OCI-M1 (cell line): ENCODE measurements around the gene TH.
"Not testable (repeated sequence)": the region's sequence is repeated elsewhere in the genome, so short reads cannot be mapped to it uniquely, and the experiment has no call there.

Experiments
- DNase-seq: peaks from one replicate; lab custom pipeline; 2025; lab: John Stamatoyannopoulos, UW

The TH gene

DNA sequence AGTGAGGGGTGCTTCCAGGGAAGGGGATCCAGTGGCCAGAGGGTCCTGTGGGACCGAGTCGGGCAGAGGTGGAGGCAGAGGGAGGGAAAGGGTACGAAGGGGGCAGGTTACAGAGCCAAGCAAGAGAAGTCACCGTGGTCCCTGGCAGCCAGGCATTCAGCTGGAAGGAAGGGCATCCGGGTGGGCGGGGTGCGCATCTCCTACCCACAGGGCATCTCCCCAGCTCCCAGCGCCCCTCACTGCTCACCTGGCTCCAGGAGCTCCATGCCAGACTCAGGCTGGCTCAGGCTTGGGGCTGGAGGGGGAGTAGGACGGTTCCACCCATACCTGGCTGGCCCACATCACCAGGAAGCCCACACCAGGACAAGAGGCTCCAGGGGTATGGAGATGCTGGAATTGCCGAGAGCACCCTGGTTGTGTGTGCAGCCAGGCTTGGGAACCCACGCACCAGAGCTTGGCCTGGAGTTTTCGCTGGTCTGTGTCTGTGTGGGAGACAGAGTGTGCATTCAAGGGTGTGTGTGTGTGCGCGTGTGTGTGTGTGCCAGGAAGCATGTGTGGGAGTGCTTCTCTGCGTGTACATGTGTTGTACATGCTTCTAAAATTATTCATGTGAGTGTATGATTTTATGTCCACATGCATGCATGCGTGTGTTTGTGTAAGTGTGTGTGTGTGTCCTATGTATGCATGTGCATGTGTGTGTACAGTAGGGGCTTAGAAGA lies 6.6 kb upstream of the TH start:
- DNase-seq: not testable (repeated sequence)

DNA sequence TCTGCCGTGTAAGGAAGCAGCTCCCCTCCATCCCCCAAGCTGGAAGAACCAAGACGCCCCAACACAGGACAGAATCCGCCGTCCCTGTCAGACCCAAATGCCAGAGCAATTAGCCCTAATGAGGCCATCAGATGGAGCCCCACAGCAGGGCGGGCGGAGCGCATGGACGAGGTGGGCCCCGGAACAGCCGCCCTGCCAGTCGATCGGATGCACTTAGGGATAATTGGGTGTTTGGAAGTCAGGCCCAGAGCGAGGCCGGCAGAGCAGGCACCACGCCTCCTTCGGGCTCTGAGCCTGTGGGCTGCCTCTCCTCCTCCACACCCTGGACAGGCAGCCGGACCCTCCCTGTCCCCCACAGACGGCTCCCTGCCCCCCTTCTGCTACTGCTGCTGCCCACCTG lies 5.5 kb upstream of the TH start:
- no peak for DNase-seq

DNA sequence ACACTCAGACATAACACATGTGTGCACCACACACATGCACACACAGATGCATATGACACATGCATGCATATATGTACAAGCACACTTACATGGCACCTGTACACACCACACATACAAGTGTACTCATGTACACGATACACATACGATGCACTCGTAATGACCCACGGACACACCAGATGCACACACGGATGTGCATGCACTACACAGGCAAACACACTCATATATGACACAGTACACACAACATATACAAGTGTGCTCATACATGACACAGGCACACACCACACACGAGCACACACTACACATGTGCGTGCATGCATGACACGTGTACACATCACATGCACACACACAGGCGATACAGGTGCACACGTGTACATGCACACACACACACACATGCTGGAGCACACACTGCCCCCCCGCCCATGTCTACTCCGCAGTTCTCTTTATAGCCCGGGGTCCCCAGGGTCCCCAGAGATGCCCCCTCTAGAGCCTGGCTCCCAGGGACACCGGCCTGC lies 4.8 kb upstream of the TH start:
- no peak for DNase-seq

DNA sequence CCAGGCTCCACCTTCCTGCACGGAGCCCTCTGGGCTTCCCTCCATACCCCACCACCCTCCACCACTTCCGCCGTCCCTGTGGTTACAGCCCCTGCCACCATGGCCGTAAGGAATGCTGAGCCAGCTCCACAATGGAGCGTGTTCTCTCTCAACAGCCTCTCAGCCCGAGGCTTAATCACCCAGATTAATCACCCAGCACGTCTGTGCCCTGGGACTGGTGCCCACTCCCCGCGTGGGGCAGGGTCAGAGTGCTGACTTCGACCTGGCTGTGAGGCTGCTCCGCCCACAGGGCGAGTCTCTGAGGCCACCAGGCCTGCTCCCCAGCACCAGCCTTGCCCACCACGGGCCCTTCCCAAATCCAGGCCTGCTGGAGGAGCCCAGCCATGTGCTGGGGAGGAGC lies 4.0 kb upstream of the TH start:
- no peak for DNase-seq

DNA sequence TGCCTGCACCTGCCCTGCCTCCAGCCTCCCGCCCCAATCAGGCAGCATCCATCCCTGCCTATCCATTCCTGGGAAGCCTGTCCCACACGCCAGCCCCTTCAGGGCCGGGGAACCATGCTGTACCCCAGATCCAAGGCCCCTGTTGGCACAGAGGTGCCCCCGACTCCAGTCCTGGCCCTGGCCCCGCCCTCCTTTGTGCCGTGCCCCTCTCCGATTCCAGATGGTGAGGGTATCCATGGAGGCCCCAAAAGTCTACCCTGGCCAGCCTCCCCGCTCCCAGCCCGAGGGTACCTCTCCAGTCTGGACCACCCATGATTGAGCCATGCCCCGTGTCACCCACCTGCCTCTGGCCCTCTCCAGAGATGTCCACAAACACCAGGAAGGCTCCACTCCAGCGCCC lies 2.7 kb upstream of the TH start:
- no peak for DNase-seq

DNA sequence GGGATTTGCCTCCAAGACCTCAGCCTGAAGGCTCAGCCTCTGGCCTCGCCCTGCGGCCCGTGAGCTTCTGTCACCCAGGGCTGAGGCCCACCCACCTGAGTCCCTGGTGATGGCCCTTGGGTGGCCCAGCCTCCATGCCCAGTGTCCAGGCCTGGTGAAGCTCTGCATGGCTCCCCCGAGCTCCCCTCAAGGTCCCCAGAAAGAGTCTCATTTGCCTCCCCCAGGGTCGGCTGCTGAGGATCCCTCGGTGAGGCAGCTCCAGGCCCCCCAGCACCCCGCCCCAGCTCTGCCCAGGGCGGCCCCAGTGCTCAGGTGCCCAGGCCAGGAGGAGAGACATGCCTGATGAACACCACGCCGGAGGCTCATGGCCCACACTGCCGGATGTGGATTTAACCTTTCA lies 2.1 kb upstream of the TH start:
- no peak for DNase-seq

DNA sequence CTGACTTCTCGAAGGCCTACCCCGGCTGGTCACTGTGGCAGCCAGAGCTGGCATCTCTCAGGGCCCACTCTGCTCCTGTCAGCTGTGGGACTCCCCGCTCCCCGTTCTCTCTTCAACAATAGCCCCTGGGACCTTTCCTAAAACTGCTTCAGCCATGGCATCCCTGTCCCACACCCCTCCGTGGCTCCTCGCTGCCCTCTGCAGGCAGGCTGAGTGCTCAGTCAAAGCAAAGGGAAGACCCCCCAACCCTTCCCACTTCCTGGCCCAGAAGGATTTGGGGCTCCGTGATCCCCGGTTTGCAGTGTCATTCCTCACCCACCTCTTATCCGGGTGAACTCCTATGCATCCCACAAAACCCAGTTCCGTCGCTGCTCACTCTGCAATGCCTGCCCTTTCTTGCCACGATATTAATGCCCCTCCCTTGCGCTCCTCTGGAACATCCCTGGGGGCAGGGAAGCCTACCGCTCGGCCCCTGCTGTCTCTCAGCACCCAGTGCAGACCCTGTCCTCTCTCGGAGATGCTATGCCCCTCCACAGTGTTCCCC lies 1.6 kb upstream of the TH start:
- DNase-seq: no peak

DNA sequence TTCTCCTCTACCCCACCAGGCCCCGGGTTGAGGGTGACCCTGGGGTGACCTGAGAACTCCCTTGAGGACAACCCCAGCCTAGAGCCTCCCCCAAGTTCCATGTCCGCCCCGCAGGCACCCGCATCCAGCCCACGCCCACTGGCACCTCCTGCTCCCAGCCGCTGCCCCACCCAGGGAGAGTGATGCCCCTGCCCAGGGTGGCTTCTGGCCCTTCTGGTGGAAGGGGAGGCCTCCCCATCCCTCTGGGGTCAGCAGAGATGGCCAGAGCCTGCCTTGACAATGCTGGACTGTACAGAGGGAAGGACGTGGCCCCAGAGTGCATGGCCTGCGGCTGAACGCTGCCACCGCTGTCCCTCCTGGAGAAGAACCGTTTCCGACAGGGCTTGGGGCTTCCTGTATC lies 1.1 kb upstream of the TH start:
- no peak for DNase-seq

DNA sequence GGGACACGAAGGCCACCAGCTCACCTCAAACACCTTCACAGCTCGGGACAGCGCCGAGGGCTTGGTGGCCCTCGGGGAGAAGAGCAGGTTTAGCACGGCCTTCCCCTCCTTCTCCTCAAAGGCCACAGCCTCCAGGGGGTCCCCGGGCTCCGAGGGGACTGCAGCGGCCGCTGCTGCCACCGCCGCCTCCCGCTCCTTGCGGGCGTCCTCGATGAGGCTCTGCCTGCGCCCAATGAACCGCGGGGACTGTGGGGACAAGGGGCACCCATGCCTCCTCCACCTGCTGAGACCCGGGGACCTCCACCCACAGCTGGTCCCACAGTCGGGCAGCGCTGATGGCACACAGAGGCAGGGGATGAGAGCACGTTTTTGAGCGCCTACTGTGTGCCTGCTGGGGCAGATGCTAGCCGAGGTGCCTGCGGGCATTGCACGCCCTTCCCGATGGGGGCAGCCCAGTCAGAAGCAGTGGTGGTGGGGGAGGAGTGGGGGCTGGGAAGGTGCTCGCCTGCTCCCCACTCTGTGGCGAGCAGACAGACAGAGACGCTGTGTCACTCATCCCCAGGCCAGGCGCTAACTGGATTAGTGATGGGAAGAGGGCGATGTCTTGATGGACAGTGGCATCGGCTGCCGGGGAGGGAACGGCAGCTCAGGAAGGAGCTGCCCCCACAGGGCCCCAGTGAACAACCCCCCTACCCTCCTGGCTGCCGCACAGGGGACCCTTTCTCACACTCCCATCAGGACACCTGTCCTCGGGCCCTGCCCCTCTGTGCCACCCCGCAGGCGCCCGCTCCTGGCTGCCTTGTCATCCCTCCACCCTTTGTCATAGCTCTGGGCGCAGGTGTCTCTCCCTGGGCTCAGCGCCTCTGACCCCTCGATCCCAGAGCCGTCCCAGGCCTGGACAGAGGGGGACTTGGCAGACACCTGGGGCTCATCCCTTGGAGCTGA lies 1.7 kb downstream of the TH start:
- DNase-seq: no peak

DNA sequence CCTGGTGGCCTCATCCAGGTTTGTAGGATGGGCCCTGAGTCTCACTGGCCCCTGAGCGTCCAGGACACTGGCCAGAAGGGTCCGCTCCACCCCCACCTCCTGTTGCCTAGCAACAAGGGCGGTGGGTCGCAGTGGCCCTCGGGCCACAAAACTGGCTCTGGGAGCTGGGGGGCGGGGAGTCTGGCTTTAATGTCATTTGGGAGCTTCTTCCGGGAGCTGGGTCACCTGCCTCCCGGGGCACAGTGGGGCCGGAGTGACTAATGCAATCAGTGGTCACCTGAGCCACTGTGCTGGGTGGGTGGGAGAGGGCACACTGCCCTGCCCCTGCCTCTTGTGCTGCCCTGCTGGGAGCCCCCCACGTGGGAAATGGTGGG lies 2.6 kb downstream of the TH start:
- no peak for DNase-seq

DNA sequence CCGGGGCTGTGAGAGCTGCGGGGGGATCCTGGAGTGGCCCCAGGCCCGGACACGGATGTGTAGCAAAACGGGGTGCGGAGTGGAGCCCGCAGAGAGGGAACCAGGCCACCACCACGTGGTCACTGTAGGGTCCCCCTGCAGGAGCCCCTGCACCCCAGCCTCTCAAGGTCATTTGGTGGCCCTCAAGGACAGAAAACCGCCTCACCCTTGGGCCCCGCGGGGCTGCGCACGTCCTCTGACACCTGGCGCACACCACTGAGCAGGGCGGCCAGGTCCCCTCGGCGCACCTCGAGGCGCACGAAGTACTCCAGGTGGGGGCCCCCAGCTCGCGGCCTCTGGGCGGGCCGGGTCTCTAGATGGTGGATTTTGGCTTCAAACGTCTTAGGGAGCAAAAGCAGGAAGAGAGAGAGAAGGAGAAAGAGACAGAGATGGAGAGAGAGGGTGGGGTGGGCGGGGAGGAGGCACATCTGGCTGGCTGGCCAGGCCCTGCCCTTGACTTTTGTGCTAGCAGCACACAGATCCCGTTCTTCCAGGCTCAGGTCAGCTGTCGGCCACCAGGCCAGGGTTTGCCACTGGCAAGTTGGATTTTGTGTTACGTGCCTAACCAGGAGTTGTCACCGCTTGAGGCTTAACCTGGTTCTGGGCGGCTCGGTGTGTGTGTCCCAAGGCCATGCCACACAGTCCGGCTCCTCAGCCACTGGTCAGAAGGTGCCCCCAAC lies 3.2 kb downstream of the TH start:
- DNase-seq: no peak

DNA sequence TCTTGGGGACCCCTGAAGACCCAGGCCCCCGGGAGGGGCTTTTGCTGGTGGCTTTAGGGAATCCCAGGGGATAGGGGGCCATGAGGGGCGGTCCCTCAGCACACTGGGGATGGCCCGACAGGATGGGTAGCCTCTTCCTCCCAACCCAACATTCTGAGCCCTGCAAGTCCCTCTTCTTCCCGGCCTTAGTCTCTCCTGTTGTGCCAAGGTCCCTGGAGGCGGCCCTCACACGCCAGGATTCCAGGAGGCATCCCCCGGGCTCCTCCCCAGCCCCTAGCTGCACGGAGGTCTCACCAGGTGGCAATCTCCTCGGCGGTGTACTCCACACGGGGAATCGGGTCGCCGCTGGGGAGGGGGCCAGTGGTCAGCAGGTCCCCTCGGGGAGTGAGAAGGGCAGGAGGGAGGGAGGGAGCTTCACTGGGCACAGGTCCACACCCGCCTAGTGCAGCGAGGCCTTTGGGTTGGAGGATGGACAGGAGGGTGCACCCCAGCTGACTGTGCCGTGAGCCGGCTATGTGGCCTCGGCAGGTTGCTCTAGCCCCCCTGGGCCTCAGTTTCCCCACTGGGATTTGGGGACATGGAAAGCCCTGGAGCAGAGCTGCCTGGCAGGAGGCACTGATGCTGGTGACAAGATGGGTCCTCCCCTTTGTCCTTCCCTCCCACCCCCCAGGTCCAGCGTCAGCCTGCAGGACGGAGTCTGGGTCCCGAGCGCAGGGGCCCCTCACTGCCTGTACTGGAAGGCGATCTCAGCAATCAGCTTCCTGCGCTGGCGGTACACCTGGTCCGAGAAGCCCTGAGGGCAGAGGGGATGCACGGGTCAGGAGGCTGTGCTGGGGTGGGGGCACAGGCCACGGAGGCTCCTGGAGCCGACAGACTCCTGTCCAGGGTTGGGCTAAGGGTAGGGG lies 4.2 kb downstream of the TH start:
- DNase-seq: no peak

DNA sequence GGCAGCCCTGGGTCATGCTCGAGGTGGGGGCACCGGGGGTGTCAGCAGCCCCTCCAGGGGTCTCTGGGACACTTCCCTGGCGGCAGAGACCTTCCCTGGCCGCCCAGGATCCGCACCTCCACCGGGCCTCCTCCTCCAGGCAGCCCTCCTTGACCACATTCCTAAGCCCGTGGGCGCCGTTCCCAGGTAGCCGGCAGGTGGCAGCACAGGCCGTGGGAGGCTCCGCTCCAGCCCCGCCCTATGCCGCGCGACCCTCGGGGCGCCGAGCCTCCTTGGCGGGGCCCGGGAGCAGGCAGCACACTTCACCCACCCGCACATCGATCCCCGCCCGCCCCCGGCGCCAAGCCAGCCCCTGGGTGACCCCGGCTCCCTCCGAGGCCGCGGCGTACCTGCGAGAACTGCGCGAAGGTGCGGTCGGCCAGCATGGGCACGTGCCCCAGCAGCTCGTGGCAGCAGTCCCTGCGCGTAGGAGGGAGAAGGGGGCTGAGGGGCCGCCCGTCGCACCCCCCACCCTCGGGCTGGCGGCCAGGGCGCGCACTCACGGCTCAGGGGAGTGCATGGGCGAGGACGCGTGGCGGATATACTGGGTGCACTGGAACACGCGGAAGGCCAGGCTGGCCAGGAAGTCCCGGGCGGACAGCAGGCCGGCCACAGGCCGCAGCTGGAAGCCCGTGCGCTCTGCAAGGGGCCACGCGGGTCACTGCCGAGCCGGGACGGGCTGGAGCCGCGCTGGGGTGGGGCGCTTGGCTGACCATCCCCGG lies 5.3 kb downstream of the TH start:
- DNase-seq: peak; percentile 19

DNA sequence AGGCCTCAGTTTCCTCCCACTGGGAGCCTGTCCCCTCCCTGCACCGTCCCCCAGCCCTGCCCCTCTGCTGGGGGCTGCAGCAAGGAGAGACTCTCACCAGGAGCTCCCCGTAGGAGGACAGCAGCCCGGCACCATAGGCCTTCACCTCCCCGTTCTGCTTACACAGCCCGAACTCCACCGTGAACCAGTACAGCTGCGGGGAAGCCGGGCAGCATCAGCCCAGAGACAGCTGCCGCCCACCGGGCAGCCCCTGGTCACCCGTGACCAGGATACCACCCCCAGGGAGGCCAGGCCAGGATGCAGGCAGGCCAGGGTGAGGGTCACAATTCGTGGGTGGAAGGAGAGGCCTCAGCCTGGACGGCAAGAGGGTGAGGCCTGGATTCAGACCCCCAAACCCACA lies 6.0 kb downstream of the TH start:
- no peak for DNase-seq

DNA sequence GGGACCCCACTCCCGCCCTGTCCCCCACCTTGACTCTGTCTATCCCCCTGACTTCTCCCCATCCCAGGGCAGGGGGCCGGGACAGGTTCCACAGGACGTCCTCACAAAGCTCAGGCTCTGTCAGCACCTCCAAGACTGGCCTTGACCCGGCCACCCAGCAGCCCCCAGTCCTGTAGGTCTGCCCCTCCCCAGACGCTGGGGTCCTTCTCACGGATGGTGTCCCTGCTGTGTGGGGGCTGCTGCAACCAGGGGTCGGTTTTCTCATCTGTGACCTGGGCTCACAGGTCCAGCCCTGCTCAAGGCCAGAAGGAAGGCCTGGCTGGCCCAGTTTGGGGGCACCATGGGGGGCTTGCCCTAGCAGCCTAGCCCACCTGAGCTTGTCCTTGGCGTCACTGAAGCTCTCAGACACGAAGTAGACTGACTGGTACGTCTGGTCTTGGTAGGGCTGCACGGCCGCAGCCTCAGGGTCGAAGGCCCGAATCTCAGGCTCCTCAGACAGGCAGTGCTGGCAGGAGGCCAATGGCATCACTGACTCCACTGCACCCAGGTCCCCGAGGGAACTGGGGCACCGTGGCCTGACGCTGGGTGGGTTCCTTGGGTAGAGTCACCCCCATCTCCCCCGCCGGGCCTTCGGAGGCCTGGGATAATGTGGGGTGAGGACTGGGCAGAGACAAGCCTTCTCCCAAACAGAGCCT lies 6.6 kb downstream of the TH start:
- DNase-seq: no peak

DNA sequence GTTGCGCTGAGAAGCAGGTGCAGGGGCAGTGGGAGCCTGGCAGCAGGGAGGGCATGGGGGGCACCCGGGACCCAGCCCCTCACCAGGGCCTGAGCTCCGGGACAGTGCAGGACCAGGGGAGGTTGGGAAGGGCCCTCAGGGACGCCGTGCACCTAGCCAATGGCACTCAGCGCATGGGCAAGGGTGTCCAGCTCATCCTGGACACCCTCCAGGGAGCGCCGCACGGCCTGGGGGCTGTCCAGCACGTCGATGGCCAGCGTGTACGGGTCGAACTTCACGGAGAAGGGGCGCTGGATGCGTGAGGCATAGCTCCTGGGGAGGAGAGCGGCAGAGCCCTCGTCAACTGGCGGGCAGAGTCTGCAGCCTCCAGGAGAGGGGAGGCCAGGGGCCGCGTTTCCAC lies 7.5 kb downstream of the TH start:
- DNase-seq: no peak

DNA sequence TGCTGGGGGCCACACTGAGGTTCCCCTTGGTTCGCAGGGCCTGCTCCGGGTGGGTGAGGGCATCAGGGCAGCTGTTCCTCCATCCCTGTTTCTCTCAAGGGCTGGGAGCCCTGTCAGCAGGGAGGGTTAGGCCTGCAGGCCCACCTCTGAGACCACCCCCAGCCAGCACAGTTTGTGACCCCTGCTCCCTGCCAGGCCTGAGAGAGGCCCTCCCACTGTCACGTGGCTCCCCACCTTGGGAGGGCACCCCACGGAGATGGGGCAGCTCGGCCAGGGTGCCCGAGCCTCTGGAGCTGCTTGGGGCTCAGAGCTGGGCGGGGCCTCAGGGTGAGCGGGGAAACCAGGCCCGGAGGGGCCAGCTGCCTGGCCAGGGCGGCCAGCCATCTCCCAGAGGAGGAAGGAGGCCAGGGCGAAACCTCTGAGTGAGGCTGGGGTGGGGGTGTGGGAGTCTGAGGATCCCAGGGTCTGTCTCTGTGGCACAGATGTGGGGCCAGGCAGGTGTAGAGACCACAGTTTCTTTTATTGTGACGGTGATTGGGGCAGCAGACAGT lies 8.1 kb downstream of the TH start:
- DNase-seq: no peak

DNA sequence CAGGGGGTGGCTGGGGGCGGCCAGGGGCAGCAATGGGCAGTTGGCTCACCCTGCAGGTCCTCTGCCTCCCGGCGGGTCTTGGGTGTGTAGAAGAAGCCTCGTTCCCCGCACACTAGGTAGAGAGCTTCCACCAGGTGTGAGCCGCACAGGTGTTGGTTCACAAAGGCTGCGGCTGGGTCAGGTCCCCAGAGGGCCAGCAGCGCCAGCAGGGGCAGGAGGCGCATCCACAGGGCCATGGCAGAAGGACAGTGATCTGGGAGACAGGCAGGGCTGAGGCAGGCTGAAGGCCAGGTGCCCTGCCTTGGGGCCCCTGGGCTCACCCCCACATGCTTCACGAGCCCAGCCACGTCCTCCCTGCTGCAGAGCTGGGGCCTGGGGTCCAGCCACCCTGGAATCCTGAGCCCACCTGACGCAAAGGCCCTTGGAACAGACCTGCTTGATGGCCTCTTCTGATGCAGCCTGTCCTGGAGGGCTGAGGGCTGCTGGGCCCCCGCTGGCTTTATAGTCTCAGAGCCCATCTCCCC lies 10.8 kb downstream of the TH start, which contains the start of gene INS:
Gene INS (minus strand): TSS at position 474 of the 524 bp plus-strand sequence. CDS start 238 bp downstream, at position 236.
- no peak for DNase-seq
